Activated T-helper 1 cell treated with anti-CD3 and anti-CD28 coated beads, Interleukin-2, amount 50 U/mL, for 16 hours (primary cell): Measurements from ENCODE around the gene CHADL.

ENCODE experiments used
- DNase-seq, 2 donors: peaks; one replicate each; pipeline ENCODE4 v3.0.0-alpha.2; 2020; ENCODE audit warnings: low read depth in 1 of 2, low spot score in 1 of 2

The CHADL gene

DNA sequence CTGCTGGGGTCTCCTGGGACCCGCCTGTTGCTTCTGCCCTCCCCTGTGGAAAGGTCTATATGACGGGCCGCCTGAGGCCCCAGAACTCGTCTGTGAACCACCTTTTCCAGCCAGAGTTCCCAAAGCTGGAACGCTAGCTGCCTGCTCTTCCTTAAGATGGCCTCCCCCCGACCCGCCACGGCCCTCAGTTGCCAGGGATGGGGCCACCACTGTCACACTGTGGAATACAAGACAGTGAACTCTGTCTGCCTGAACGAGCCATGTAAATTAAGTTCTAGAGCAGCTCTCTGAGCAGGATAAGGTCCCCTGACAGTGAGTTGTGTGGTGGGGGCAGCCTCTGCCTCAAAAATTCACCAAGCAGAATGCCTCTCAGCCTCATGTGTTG, 10.3 kb downstream of the CHADL start:
- DNase-seq: no peak

DNA sequence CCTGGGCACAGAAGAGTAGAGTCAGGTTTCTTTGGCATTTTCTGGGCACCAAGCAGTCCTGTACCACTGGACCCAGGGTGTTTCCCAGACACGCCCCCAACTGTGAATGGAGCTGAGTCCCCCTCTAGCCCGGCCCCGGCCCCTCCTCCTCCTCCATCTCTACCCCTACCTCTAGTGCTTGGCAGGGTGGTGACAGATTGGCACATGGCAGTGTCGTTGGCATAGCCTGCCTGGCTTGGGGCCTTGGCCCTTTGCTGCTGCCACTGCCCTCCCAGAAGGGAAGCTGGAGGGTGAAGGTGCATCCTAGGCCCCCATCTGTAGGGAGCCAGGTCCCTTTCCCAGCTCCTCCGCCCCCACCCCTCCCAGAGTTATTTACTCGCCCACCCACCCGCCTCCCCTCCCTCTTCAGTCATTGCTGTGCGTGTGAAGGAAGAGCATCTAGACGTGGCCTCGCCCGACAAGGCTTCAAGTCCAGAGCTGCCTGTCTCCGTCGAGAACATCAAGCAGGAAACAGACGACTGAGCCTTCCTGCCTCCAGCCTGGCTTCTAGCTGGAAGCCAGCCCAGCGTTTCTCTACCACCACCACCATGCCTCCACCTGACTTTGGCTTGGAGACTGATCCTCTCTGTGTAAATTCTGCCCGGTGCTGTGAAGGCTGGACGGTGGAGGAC, 10.9 kb downstream of the CHADL start:
- DNase-seq: no peak

DNA sequence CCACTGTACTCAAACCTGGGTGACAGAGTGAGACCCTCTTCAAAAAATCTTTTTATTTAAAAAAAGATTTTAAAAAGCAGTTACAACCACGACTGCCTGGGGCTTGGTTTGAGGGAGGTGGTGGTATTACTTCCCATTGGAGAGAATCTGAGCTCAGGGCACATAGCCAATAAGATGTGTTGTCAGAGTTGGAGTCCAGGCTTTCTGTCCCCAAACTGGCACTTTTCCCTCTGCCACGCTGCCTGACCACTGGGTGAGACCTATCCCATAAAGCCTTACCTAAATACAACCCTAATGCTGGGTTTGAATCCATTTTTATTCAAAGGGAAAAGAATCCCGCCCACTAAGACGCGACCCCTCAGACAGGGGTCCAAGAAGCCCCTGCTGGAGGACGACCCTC, 11.5 kb downstream of the CHADL start:
- no peak for DNase-seq

DNA sequence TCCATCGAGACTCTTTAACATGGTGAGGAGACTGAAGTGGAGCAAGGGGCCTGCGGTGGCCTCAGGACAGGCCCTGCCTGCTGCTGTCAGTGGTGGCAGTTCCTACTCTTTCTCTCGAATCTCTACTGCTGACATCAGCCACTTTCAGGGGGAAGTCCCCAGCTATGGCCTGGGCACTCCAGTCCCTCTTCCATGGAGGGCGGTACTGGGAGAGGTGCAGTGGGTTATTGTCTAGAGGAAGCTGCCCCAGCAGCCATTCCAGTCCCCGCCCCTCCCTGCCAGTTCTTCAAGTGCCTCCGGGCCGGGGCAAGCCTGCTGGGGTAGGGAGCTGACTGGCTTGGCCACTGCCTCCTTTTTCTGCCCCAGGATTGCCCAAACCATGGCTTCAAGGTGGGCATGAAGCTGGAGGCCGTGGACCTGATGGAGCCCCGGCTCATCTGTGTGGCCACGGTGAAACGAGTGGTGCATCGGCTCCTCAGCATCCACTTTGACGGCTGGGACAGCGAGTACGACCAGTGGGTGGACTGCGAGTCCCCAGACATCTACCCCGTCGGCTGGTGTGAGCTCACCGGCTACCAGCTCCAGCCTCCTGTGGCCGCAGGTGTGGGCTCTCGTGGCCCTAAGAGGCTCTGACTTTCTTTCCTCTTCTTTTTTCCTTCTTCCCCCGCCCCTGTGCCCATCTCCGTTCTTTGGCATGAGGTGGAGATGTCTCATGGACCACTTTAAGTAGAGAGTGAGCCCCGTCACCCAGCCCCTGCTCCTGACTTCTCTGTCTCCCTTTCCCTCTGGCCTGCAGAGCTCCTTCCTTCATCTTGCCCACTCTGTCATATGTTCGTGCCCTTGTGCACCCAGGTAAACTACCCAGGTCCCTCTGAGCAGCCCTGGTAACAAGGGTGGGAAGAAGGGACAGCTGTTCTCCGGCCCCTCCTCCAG, 13.7 kb downstream of the CHADL start:
- no peak for DNase-seq

DNA sequence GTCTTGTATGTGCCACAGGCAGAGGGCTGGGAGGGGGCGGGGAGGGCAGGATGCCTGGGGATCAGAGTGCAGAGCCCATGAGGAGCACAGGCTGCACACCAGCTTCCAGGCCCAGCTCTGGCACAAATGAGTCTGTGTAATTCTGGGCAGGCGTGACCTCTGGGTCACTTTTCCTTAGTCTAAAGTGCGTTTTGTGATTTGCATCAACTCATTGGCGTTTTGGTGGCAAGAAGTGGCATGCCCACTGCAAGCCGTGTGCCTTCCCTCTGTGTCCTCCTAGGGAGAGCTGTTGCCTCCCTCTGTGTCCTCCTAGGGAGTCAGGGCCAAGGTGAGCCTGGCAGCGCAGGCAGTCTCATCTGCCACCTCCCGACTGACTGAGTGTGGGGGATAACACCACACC, 17.2 kb downstream of the CHADL start:
- no peak for DNase-seq

DNA sequence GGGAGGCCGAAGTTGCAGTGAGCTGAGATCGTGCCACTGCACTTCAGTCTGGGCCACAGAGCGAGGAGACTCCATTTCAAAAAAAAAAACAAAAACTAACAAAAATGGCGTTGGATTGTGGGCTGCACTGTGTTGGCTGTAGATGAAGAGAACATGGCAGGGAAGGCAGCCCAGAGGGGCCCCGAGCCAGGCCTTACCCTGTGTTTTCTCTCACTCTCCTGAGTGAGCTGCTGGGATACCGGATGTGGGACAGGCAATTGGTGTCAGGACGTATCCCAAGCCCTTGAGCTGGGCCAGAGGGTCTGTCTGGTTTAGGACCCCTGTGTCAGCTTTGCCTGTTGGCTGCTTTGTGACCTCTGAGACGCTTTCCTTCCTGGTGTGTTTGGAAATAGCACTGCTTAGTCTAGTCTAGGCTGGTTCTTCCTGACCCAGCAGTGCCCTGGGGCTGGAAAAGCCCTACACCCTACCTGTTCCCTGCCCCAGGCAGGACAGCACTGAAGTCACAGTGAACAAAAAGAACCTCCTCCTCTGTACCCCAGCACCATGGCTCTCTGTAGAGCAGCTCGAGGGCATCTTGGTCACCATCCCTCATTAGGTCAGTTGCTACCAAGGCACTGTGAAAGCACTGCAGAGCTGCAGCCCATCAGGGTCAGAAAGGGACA, 17.8 kb downstream of the CHADL start:
- no peak for DNase-seq

DNA sequence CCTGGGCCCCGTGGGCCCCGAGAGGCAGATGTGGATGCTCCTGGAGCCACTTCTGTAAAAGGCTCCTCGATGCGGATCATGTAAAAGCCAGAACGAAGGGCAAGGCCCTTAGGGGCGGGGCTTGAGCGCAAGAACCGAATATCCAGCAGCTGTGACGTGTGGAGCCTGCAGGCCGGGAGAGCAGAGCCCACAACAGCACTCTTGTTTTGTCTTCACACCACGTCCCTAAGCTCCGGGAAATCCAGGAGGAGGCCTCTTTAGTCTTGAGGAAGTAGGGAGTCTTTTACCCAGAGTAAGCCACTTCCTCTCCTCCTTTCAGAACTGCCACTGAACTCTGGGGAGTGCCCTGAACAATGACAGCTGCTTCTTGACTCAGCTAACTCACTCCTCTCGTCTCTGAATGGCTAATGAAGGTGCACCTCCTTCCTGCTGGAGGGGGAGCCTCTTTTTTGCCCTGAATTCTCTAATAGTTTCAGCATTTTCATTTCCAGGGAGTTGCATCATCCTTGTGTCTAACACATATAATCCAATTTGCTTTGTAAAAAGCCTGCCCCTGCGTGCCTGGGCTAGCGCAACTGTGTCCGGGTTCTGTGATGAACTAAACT, 23.1 kb downstream of the CHADL start:
- DNase-seq: no peak

DNA sequence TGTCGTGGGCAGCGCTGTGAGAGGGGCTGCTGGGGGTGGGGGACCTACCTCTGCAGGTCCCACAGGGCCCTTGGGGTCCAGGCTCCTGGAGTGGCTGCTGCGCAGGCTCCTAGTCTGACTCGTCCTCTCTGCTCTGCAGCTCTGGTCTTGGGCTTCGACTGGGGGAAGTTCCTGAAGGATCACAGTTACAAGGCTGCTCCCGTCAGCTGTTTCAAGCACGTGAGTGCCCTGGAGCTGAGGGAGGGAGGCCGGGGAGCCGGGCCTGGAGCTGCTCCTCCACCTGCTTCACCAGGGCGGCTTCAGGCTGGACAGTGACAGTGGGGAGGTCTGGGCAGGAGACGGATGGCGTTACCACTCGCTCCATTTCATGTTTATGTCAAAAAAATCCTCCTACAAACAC, 23.7 kb downstream of the CHADL start:
- DNase-seq: no peak

DNA sequence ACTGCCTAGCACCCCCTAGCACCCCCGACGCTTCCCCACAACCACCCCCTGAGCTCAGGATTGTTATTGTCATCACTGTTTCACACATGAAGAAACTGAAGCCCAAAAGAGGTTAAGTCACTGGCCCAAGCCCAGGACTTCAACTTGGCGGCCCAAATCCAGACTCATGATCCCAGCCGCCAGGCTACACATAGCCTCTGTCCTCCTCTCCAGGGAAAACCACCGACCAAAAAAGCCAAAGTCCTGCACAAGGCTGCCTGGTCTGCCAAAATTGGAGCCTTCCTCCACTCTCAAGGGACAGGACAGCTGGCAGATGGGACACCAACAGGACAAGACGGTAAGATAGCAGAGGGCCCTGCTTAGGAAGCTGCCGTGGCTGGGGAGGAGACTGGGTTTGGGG, 24.8 kb downstream of the CHADL start:
- DNase-seq: no peak

DNA sequence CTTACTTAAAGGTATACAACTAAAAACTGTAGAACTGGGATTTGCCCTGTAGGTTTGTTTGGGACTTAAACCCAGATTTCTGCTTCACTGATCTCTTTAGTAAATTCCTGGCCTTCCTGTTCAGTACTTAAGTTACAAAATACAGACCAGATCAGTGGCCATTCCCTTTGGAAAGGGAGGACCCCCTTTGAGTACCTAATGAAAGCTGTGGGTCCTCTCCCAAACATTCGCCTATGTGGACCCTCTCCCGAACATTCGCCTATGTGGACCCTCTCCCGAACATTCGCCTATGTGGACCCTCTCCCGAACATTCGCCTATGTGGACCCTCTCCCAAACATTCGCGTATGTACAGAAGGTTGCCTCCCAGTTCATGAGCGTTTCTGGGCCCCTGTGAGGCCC, 25.3 kb downstream of the CHADL start:
- DNase-seq: no peak

DNA sequence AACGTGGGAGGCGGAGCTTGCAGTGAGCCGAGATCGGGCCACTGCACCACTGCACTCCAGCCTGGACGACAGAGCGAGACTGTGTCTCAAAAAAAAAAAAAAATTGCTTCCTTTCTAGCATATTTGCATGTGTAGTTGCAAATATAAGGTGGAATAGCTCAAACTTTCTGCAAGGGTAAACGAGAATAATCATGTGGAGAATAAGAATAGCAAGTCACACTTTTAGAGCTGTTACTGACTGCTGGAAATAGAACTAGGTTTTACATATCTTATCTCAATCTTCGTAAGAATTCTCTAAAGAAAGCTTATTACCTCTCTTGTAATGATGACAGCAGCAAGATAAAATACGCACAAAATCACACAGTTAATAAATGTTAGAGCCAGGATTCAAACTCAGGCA, 34.0 kb downstream of the CHADL start:
- no peak for DNase-seq

DNA sequence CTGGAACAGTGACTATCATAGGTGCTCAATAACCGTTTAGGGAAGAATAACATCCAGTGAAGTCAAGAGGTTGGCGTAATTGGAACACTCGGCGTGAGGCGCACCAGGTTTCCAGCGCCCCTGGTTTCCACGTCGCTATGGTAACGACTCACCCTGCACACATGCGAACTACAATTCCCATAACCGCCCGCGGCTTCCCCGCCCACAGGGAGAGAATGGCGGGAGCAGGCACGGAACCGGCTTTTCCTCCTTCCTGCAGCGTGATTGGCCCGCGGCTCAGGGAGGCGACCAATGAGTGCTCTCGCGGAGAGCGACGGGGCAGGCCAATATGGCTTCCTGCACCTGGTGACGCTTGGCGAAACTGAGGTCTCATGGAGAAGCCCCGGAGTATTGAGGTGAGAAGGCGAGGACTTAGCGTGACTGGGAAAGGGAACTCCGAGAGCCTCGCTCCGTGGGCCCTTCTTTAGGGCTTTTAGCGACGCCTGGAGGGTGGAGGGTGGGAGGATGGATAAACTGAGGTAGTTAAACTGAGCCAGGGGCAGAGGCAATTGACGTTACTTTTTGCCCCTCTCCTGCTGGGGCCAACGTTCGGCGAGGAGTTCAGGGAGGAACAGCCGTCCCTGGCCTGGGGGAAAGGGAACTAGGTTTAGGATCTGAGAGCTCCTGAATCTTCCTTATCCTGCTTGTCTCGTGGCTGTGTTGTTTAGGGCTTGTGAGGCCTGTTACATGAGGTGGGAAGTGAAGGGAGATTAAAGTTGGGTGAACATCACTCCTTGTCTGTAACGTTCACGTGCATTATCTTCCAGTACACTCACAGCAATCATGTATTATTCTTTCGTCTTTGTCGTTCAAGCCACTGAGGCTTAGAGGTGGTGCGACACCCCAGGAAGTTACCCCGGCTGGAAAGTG, 35.5 kb downstream of the CHADL start, which contains the start of gene L3MBTL2:
Gene L3MBTL2 (plus strand): TSS at position 321 of the 909 bp plus-strand sequence. CDS start 51 bp downstream, at position 372.
- peak; percentile 92 to 97 for DNase-seq

DNA sequence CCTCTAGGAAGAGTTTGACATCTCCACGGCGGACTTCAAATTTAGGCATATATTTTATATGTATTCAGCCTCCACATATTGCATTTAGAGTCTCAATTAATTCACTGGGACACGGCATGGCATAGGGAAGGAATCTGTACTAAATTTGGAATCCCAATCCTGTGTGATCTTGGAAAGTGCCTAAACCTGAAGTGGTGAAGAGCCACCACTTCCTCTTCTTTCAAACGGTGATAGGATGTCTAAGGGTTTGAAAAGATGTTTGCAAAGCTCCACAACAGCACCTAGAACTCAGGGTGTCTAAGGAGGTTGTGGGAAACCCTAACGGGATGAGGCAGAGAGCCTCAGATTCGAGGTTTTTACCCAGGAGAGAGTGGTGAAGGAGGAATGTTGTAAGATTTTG, 36.7 kb downstream of the CHADL start:
- DNase-seq: no peak

DNA sequence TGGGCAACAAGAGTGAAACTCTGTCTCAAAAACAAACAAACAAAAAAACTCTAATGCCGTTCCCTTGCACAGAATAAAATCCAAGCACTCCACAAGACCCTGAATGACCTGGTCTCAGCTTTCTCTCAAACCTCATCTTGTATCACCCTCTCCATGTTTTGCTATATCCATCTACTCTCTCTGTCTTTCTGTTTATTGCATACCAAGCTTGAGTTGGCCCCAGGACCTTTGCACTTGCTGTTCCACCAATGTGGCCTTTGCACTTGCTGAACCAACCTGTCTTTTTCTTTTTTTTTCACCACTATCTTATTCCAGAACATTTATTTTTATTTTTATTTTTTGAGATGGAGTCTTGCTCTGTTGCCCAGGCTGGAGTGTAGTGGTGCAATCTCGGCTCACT, 37.6 kb downstream of the CHADL start:
- no peak for DNase-seq

DNA sequence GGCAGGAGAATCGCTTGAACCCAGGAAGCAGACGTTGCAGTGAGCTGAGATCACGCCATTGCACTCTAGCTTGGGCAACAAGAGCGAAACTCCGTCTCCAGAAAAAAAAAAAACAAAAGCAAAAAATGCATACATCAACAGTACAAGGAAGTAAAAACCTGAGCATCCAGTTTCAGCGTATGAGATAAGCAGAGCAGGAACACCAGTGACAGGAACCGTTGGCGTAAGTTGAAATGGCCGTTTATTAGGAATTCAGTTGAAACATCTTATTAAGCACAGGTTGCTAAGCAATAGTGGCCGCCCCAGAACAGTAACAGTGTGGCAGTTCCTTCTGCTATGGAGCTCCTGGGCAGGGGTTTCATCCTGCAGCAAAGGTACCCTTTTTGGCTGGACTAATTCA, 39.6 kb downstream of the CHADL start:
- no peak for DNase-seq

DNA sequence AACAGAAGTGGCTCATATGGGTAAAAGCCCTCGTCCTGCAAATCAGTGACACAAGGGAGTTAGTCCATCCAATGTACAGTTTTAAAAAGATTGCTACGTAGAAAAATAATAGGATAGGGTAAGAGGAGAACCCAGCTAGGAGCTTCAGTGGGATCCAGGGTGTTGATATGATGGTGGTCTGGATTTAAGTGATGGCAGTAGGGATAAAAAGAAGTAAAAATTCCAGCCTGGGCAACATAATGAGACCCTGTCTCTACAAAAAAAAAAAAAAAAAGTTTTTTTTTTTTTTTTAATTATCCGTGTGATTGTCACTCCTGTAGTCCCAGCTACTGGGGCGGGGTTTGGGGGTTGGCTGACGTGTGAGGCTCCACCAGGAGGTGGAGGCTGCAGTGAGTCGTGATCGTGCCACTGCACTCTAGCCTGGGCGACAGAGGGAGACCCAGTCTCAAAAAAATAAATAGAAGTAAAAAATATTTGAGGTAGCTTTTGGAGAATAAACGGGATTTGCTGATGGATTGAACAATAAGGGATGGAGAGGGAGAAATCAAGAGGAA, 42.6 kb downstream of the CHADL start:
- DNase-seq: peak in 1 of 2 donors; percentile 33

DNA sequence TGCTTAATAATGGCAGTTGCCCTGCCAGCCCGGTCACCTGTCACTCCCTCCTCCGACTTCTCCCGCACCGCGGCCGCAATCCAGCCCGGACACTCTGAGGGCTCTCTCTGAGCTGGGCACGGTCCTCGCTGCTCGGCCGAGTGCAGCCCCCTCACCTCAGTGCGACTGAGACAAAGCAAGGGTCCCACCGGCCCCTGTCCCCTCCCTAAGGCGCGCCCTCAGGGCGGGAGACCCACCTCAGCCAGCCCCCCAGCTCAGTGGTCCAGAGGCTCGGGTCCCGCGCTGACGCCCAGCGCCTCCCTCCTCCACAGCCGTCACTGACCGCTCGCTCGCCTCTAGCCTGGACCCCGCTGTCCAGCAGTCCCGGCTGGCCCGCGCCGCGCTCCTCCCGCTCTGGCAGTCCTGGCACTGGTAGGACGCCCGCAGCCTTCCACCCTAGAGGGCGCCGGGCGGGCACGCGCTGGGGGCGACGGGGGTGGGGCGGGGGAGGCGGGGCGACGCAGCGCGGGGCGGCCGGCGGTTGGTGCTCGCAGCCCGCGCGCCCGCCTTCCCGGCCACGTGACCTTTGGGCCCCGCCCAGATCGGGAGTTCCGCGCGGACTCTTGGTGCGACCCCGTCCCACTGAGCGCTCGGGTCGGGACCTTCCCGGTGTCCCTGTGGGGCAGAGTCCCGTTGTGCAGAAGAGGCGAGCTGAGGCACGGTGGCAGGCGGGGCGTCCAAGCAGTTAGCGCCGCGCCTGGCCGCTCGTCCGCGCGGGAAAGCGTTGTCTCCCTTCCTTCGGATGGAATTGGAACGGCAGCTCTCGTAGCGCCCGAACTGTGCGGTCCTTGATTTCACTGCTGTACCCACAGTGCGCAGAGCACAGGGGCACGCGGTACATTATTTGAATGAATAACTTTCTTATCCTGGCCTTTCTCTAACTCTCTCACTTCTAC, 43.4 kb downstream of the CHADL start:
- peak; percentile 66 to 78 for DNase-seq

DNA sequence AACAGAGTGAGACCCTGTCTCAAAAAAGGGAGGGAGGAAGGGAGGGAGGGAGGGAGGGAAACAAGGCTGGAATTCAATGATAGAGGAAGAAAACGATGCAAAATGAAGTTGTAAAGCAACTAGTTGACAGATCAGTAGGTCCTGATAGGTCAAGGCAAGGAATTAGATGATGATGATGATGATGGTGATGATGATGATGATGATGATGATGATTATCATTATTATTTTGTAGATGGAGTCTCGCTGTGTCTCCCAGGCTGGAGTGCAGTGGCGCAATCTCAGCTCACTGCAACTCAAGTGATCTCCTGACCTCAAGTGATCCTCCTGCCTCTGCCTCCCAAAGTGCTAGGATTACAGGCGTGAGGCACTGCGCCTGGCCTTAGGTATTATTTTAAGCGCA, 46.9 kb downstream of the CHADL start:
- no peak for DNase-seq

DNA sequence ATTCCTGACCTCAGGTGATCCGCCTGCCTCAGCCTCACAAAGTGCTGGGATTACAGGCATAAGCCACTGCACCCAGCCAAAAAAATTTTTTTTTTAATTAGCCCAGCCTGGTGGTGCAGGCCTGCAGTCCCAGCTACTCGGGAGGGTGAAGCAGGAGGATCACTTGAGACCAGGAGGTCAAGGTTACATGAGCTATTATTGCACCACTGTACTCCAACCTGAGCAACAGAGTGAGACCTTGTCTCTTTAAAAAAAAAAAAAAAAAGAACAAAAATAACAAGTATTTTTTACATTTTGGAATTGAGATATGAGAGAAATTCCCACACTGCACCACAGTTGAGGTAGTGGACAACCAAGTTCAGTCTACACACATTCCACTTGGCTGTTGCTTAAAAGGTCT, 49.3 kb downstream of the CHADL start:
- DNase-seq: no peak
